Calu3 (cell line): ENCODE data around the gene ZC3H11A. TPM values are rescaled to one million over a fixed set of nuclear protein-coding genes. Genes with fewer than 3 reads are reported as not detected.
"Not testable (repeated sequence)": the region's sequence is repeated elsewhere in the genome, so short reads cannot be mapped to it uniquely, and the experiment has no call there.

ENCODE experiments used
- BruUV-seq: library from RNA; stranded (reverse); fragments of 400-500 nt; replicated peaks from 2 replicates; lab custom pipeline; 2021; lab: Mats Ljungman, UMichigan
- CTCF ChIA-PET: fragments of 300-600 bp; sonication (Branson Sonifier 250); formaldehyde crosslinking; loops from one replicate; lab custom pipeline; 2022; ENCODE audit warnings: antibody characterized with exemption; lab: Charles Lee
- DNase-seq: peaks from one replicate; pipeline ENCODE4 v3.0.0; 2022
- H3K27ac Mint-ChIP-seq: one replicate; pipeline ENCODE4 v1.8.0; 2022; ENCODE audit warnings: mixed read lengths; ENCODE audit not compliant: unreplicated experiment
- H3K27me3 Mint-ChIP-seq: one replicate; pipeline ENCODE4 v1.8.0; 2022; ENCODE audit warnings: mixed read lengths; ENCODE audit not compliant: unreplicated experiment
- H3K36me3 Mint-ChIP-seq: one replicate; pipeline ENCODE4 v1.8.0; 2022; ENCODE audit warnings: mild to moderate bottlenecking, moderate library complexity, mixed read lengths; ENCODE audit not compliant: insufficient read depth, unreplicated experiment
- H3K4me1 Mint-ChIP-seq: one replicate; pipeline ENCODE4 v1.8.0; 2022; ENCODE audit warnings: mild to moderate bottlenecking, low read depth, mixed read lengths; ENCODE audit not compliant: unreplicated experiment
- H3K4me3 Mint-ChIP-seq: one replicate; pipeline ENCODE4 v1.8.0; 2022; ENCODE audit warnings: mild to moderate bottlenecking, low read depth, moderate library complexity, mixed read lengths; ENCODE audit not compliant: unreplicated experiment
- H3K9me3 Mint-ChIP-seq: one replicate; pipeline ENCODE4 v1.8.0; 2022; ENCODE audit warnings: low read depth, mixed read lengths; ENCODE audit not compliant: unreplicated experiment
- CTCF ChIP-seq: fragments of 200-600 bp; IDR thresholded peaks from one replicate; pipeline ENCODE4 v1.8.0; 2022; ENCODE audit warnings: antibody characterized with exemption; ENCODE audit not compliant: unreplicated experiment
- intact Hi-C: fragments of 100-400 bp; cut with micrococcal nuclease; formaldehyde crosslinking; loops from one replicate; pipeline ENCODE4 v1.10.0; 2022; ENCODE audit not compliant: unreplicated experiment
- total RNA-seq: library from RNA; stranded (reverse); gene quantifications from 2 replicates; pipeline ENCODE4 v1.2.3, GENCODE V29; 2022

ZC3H11A gene
- total RNA-seq, 1 experiment from 2014 or later = 113 TPM

DNA sequence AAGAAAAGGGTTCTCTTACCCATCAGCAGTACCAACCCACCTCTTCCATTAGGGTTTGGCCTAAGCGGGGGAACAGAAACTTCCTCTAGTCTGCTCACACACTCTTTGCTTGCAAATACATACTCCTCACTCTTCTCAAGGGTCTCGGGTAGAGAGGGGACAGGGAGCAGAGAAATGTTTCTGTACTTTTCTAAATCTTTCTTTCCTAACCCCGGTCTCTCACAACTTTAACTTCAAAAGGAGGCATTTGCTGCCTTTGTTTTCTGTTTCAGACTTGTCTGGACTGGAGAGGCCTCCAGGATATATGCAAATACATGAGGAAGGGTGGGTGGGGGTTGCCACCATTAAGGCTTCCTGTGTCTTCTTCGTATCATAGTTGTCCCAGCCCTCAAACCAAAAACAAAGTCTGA, 41.0 kb upstream of the ZC3H11A start:
- Mint-ChIP-seq H3K36me3 (no peaks in the 10 kb centered on the region), H3K9me3 (no peaks in the 10 kb centered on the region), H3K4me3 (no peak overlapping the region), H3K27ac (no peak overlapping the region), H3K27me3 (no peaks in the 10 kb centered on the region), H3K4me1 (peaks cover 26% of the 10 kb centered on the region)
- CTCF ChIA-PET = no interaction called here
- DNase-seq = no peak
- BruUV-seq = no TSS peak
- TF ChIP-seq CTCF = no peak
- intact Hi-C loops = no loop called here

- intact Hi-C loops = no loop called here
Measured at GRCh38 chr1:203756036-203756435, 39.4 kb upstream of the ZC3H11A start.

DNA sequence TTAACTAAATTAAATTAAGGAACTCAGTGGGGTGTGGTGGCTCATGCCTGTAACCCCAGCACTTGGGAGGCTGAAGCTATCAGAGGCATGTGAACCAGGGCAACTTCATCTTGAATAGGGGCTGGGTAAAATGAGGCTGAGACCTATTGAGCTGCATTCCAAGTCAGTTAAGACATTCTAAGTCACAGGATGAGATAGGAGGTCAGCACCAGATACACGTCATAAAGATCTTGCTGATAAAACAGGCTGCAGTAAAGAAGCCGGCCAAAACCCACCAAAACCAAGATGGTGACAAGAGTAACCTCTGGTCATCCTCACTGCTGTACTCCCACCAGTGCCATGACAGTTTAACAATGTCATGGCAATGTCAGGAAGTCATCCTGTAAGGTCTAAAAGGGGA, 36.7 kb upstream of the ZC3H11A start:
- H3K4me1 Mint-ChIP-seq, BruUV-seq, H3K27me3 Mint-ChIP-seq, H3K9me3 Mint-ChIP-seq, DNase-seq, H3K4me3 Mint-ChIP-seq, intact Hi-C loops, CTCF ChIA-PET, H3K27ac Mint-ChIP-seq, H3K36me3 Mint-ChIP-seq: not testable (repeated sequence)

More at GRCh38 chr1:203756036-203756435, 39.4 kb upstream of the ZC3H11A start:
- no peak overlapping the region for H3K4me3 Mint-ChIP-seq
- H3K4me1 Mint-ChIP-seq = peaks cover 21% of the 10 kb centered on the region
- no TSS peak for BruUV-seq
- no peak for DNase-seq
- no peaks in the 10 kb centered on the region for H3K27me3 Mint-ChIP-seq
- TF ChIP-seq CTCF = no peak
- no peak overlapping the region for H3K27ac Mint-ChIP-seq
- H3K36me3 Mint-ChIP-seq = no peaks in the 10 kb centered on the region
- H3K9me3 Mint-ChIP-seq = no peaks in the 10 kb centered on the region
- CTCF ChIA-PET = no interaction called here

DNA sequence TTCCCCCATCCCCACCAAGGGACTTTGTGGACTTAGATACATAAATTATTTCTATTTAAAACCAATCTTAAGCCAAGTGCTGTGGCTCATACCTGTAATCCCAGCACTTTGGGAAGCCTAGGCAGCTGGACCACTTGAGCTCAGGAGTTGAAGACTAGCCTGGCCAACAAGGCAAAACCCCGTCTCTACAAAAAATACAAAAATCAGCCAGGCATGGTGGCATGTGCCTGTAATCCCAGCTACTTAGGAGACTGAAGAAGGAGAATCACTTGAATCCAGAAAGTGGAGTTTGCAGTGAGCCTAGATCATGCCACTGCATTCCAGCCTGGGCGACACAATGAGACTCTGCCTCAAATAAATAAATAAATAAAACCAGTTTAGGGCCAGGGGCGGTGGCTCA, 34.9 kb upstream of the ZC3H11A start:
- Mint-ChIP-seq H3K36me3 (no peaks in the 10 kb centered on the region), H3K4me3 (no peak overlapping the region), H3K9me3 (no peaks in the 10 kb centered on the region), H3K4me1 (peaks cover 10% of the 10 kb centered on the region), H3K27ac (no peak overlapping the region), H3K27me3 (peaks cover 16% of the 10 kb centered on the region)
- CTCF ChIA-PET = interaction anchor here (0.6 kb wide), 1 partner anchor 57 kb away, joined by 4 read pairs; no protein-coding TSS in a partner anchor
- BruUV-seq = no TSS peak
- no peak for TF ChIP-seq CTCF
- DNase-seq = no peak
- intact Hi-C loops = no loop called here

GRCh38 chr1:203761958-203762357, 33.5 kb upstream of the ZC3H11A start:
- H3K9me3 Mint-ChIP-seq, H3K4me3 Mint-ChIP-seq, H3K27ac Mint-ChIP-seq, H3K36me3 Mint-ChIP-seq, BruUV-seq, DNase-seq, H3K4me1 Mint-ChIP-seq, intact Hi-C loops: not testable (repeated sequence)
- H3K27me3 Mint-ChIP-seq = peaks cover 16% of the 10 kb centered on the region
- CTCF ChIA-PET = interaction anchor here (0.7 kb wide), 1 partner anchor 85 kb away, joined by 3 read pairs; no protein-coding TSS in a partner anchor
